BJ (cell line): ENCODE data around the gene DISP2. TPM values are rescaled to one million over a fixed set of nuclear protein-coding genes. Genes with fewer than 3 reads are reported as not detected.

Source experiments
- CTCF ChIA-PET: fragments of 350-600 bp; formaldehyde crosslinking; extraction: SDS; loops from one replicate; lab custom pipeline; 2021; ENCODE audit warnings: antibody characterized with exemption, inconsistent platforms; lab: Yijun Ruan, JAX
- POLR2A ChIA-PET: fragments of 300-600 bp; sonication (Branson Sonifier 250); formaldehyde crosslinking; extraction: SDS; loops from one replicate; lab custom pipeline; 2021; ENCODE audit warnings: antibody characterized with exemption; lab: Charles Lee
- DNase-seq: peaks from one replicate; pipeline ENCODE4 v3.0.0-alpha.2; 2011; ENCODE audit warnings: low read depth
- H3K27me3 ChIP-seq: 2 replicates; pipeline ENCODE4 v1.6.0; 2011; ENCODE audit warnings: low read length; ENCODE audit not compliant: control insufficient read depth, insufficient read depth
- H3K36me3 ChIP-seq: 2 replicates; pipeline ENCODE4 v1.5.1; 2011; ENCODE audit warnings: low read length; ENCODE audit not compliant: control insufficient read depth, insufficient read depth
- H3K4me3 ChIP-seq: 2 replicates; pipeline ENCODE4 v1.5.1; 2011; ENCODE audit warnings: low read depth, mild to moderate bottlenecking, control low read depth, low read length
- CTCF ChIP-seq: IDR thresholded peaks from 2 replicates; pipeline ENCODE4 v1.5.1; 2011; ENCODE audit warnings: low read depth, mild to moderate bottlenecking, control low read depth, inconsistent platforms, low read length, moderate library complexity; ENCODE audit not compliant: insufficient read depth
- polyA plus RNA-seq: library from polyadenylated mRNA; depleted of rRNA; stranded (reverse); fragments of >200 nt; gene quantifications from 2 replicates; pipeline ENCODE4 v1.2.3, GENCODE V29; 2011

The DISP2 gene
- polyA plus RNA-seq, 1 experiment = 0.16 TPM

GRCh38 chr15:40354408-40355171, 3.4 kb upstream of the DISP2 start:
- TF ChIP-seq CTCF = peak; percentile 79
- POLR2A ChIA-PET = no interaction called here
- no peak for DNase-seq
- Histone ChIP-seq H3K27me3 (peaks cover 15% of the 10 kb centered on the region), H3K36me3 (no peaks in the 10 kb centered on the region), H3K4me3 (no peak overlapping the region)
- CTCF ChIA-PET = interaction anchor here (1.0 to 11.3 kb wide), 9 partner anchors 13 to 80 kb away, joined by 3 to 112 read pairs (median 5); partner anchors contain the start of gene CCDC9B

- CTCF ChIA-PET = interaction anchor here (0.8 to 11.3 kb wide), 6 partner anchors 11 to 82 kb away, joined by 3 to 112 read pairs (median 5); partner anchors contain the start of gene CCDC9B
These were observed 1.9 kb upstream of the DISP2 start for GRCh38 chr15:40355976-40356585.

GRCh38 chr15:40357246-40357645, 773 bp upstream of the DISP2 start:
- DNase-seq = no peak

More at GRCh38 chr15:40355976-40356585, 1.9 kb upstream of the DISP2 start:
- no peaks in the 10 kb centered on the region for H3K36me3 ChIP-seq
- POLR2A ChIA-PET = no interaction called here
- DNase-seq = no peak
- no peak overlapping the region for H3K4me3 ChIP-seq
- peaks cover 15% of the 10 kb centered on the region for H3K27me3 ChIP-seq
- no peak for TF ChIP-seq CTCF

GRCh38 chr15:40358471-40359353, 693 bp downstream of the DISP2 start:
- POLR2A ChIA-PET = no interaction called here
- H3K36me3 ChIP-seq = no peaks in the 10 kb centered on the region
- CTCF ChIA-PET = interaction anchor here (0.9 to 11.3 kb wide), 2 partner anchors 17 to 63 kb away, joined by 3 to 112 read pairs; partner anchors contain the start of gene CCDC9B
- peaks cover 14% of the 10 kb centered on the region for H3K27me3 ChIP-seq
- H3K4me3 ChIP-seq = peak overlapping the region; percentile 51
- no peak for DNase-seq
- TF ChIP-seq CTCF = peak; percentile 24

More at GRCh38 chr15:40357246-40357645, 773 bp upstream of the DISP2 start:
- TF ChIP-seq CTCF = no peak
- peaks cover 19% of the 10 kb centered on the region for H3K27me3 ChIP-seq
- no peak overlapping the region for H3K4me3 ChIP-seq
- ChIA-PET POLR2A (no interaction called here), CTCF (interaction anchor here (1.3 to 11.3 kb wide), 2 partner anchors 11 to 16 kb away, joined by 5 to 112 read pairs; partner anchors contain the start of gene CCDC9B)
- no peaks in the 10 kb centered on the region for H3K36me3 ChIP-seq
